Measurements from ENCODE around the gene MUC5AC. TPM values are rescaled to one million over a fixed set of nuclear protein-coding genes. Genes with fewer than 3 reads are reported as not detected.

MUC5AC gene
- total RNA-seq, 1 experiment from 2014 or later: 0.11 TPM

- H4K20me1 ChIP-seq (ENCODE audit: low read length): no peaks in the 10 kb centered on the region
- no peak overlapping the region for H3K27ac ChIP-seq (ENCODE audit: low read length)
- H3K9ac ChIP-seq (ENCODE audit: low read length): no peak overlapping the region
- BruUV-seq (replicated peaks): no TSS peak
- ChIA-PET CTCF (no interaction called here), POLR2A (ENCODE audit: unreplicated experiment) (no interaction called here)
- TF ChIP-seq EZH2phosphoT487 (IDR thresholded peaks at IDR 0.05; ENCODE audit: borderline replicate concordance, low read length) (no peak), EZH2 (IDR thresholded peaks at IDR 0.05; ENCODE audit: low read length, unreplicated experiment) (no peak), CTCF (conservative IDR thresholded peaks at IDR 0.05; ENCODE audit: low read depth, low read length) (no peak)
- no peak overlapping the region for H2AFZ ChIP-seq (ENCODE audit: low read length)
- no peaks in the 10 kb centered on the region for H3K27me3 ChIP-seq (ENCODE audit: low read length)
- H3K4me1 ChIP-seq (ENCODE audit: insufficient read depth, low read length): no peaks in the 10 kb centered on the region
- no peaks in the 10 kb centered on the region for H3F3A ChIP-seq (ENCODE audit: low read length, unreplicated experiment)
- H3K4me2 ChIP-seq (ENCODE audit: low read length): no peak overlapping the region
- intact Hi-C loops (cut with micrococcal nuclease): no loop called here
- H3K9me3 ChIP-seq (ENCODE audit: low read length): no peaks in the 10 kb centered on the region
- DNase-seq (no peak), ATAC-seq (no peak)
- H3K36me3 ChIP-seq (ENCODE audit: low read depth, low read length): no peaks in the 10 kb centered on the region
- H3K4me3 ChIP-seq (ENCODE audit: low read length): no peak overlapping the region
- no peaks in the 10 kb centered on the region for H3K9me2 ChIP-seq (replicated peaks; ENCODE audit: low read length)
- H3K79me2 ChIP-seq (ENCODE audit: low read length): no peaks in the 10 kb centered on the region
These were observed 7.7 kb downstream of the MUC5AC start for GRCh38 chr11:1165256-1166041.

GRCh38 chr11:1167256-1167655 is 9.5 kb downstream of the MUC5AC start:
- Histone ChIP-seq H3K4me3 (ENCODE audit: low read length) (no peak overlapping the region), H3K27me3 (ENCODE audit: low read length) (no peaks in the 10 kb centered on the region), H3K79me2 (ENCODE audit: low read length) (no peaks in the 10 kb centered on the region), H3K9me3 (ENCODE audit: low read length) (no peaks in the 10 kb centered on the region), H4K20me1 (ENCODE audit: low read length) (no peaks in the 10 kb centered on the region), H3K9me2 (replicated peaks; ENCODE audit: low read length) (no peaks in the 10 kb centered on the region), H3K9ac (ENCODE audit: low read length) (no peak overlapping the region), H3K4me1 (ENCODE audit: insufficient read depth, low read length) (no peaks in the 10 kb centered on the region), H3K36me3 (ENCODE audit: low read depth, low read length) (no peaks in the 10 kb centered on the region), H2AFZ (ENCODE audit: low read length) (no peak overlapping the region), H3K4me2 (ENCODE audit: low read length) (no peak overlapping the region), H3K27ac (ENCODE audit: low read length) (no peak overlapping the region), H3F3A (ENCODE audit: low read length, unreplicated experiment) (no peaks in the 10 kb centered on the region)
- DNase-seq (no peak), ATAC-seq (no peak)
- ChIA-PET POLR2A (ENCODE audit: unreplicated experiment) (no interaction called here), CTCF (no interaction called here)
- BruUV-seq (replicated peaks): no TSS peak
- TF ChIP-seq EZH2phosphoT487 (IDR thresholded peaks at IDR 0.05; ENCODE audit: borderline replicate concordance, low read length) (no peak), EZH2 (IDR thresholded peaks at IDR 0.05; ENCODE audit: low read length, unreplicated experiment) (no peak), CTCF (conservative IDR thresholded peaks at IDR 0.05; ENCODE audit: low read depth, low read length) (no peak)
- intact Hi-C loops (cut with micrococcal nuclease): no loop called here

GRCh38 chr11:1167751-1168231 is 10.0 kb downstream of the MUC5AC start:
- no peak for TF ChIP-seq CTCF (conservative IDR thresholded peaks at IDR 0.05; ENCODE audit: low read depth, low read length)
- no peak for TF ChIP-seq EZH2 (IDR thresholded peaks at IDR 0.05; ENCODE audit: low read length, unreplicated experiment)
- no peak for TF ChIP-seq EZH2phosphoT487 (IDR thresholded peaks at IDR 0.05; ENCODE audit: borderline replicate concordance, low read length)
- no peaks in the 10 kb centered on the region for H3K36me3 ChIP-seq (ENCODE audit: low read depth, low read length)
- no peaks in the 10 kb centered on the region for H3K9me2 ChIP-seq (replicated peaks; ENCODE audit: low read length)
- no peak for ATAC-seq
- POLR2A ChIA-PET (ENCODE audit: unreplicated experiment): no interaction called here
- no peak overlapping the region for H3K4me3 ChIP-seq (ENCODE audit: low read length)
- CTCF ChIA-PET: no interaction called here
- no peaks in the 10 kb centered on the region for H3F3A ChIP-seq (ENCODE audit: low read length, unreplicated experiment)
- no peak overlapping the region for H3K9ac ChIP-seq (ENCODE audit: low read length)
- no peaks in the 10 kb centered on the region for H3K79me2 ChIP-seq (ENCODE audit: low read length)
- BruUV-seq (replicated peaks): no TSS peak
- no peaks in the 10 kb centered on the region for H3K9me3 ChIP-seq (ENCODE audit: low read length)
- no peak overlapping the region for H3K4me2 ChIP-seq (ENCODE audit: low read length)
- no peak overlapping the region for H3K27ac ChIP-seq (ENCODE audit: low read length)
- DNase-seq: no peak
- H3K4me1 ChIP-seq (ENCODE audit: insufficient read depth, low read length): no peaks in the 10 kb centered on the region
- H4K20me1 ChIP-seq (ENCODE audit: low read length): no peaks in the 10 kb centered on the region
- intact Hi-C loops (cut with micrococcal nuclease): no loop called here
- no peak overlapping the region for H2AFZ ChIP-seq (ENCODE audit: low read length)
- H3K27me3 ChIP-seq (ENCODE audit: low read length): no peaks in the 10 kb centered on the region
